ENCODE measurements around the gene TRAF4. TPM values are rescaled to one million over a fixed set of nuclear protein-coding genes. Genes with fewer than 3 reads are reported as not detected.

TRAF4 gene
- total and polyA plus RNA-seq, 7 donors = 1.4 to 6.7 (median 2.2) TPM

- peaks cover 0 to 10% of the 10 kb centered on the region in 2 donors for H3K36me3 ChIP-seq (ENCODE audit: insufficient read depth in 1 of 2, low read depth in 1 of 2)
- H3K4me1 ChIP-seq = peaks cover 8% of the 10 kb centered on the region
- TF ChIP-seq, protein P1, sequence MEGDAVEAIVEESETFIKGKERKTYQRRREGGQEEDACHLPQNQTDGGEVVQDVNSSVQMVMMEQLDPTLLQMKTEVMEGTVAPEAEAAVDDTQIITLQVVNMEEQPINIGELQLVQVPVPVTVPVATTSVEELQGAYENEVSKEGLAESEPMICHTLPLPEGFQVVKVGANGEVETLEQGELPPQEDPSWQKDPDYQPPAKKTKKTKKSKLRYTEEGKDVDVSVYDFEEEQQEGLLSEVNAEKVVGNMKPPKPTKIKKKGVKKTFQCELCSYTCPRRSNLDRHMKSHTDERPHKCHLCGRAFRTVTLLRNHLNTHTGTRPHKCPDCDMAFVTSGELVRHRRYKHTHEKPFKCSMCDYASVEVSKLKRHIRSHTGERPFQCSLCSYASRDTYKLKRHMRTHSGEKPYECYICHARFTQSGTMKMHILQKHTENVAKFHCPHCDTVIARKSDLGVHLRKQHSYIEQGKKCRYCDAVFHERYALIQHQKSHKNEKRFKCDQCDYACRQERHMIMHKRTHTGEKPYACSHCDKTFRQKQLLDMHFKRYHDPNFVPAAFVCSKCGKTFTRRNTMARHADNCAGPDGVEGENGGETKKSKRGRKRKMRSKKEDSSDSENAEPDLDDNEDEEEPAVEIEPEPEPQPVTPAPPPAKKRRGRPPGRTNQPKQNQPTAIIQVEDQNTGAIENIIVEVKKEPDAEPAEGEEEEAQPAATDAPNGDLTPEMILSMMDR (IDR thresholded peaks at IDR 0.05) = no peak
- 94 to 97% (median 95%) methylated on average over 3 of the region's 3 CpGs for WGBS, 3 donors
- DNase-seq (peak in 1 of 2 donors; percentile 50), ATAC-seq (no peak)
- intact Hi-C loops (cut with DNase I) = no loop called here
- no peaks in the 10 kb centered on the region for H3K9me3 ChIP-seq
- H3K27ac ChIP-seq = no peak overlapping the region
- no peak overlapping the region for H3K4me3 ChIP-seq
- peaks cover 0 to 16% (median 2%) of the 10 kb centered on the region in 3 donors for H3K27me3 ChIP-seq (ENCODE audit: insufficient read depth in 3 of 3, low read length in 2 of 3)
Observed at GRCh38 chr17:28714281-28714680, 29.5 kb upstream of the TRAF4 start.

- H3K27ac ChIP-seq = no peak overlapping the region
- whole genome bisulfite sequencing, 3 donors = 85 to 96% (median 91%) methylated on average over 2 of the region's 2 CpGs
- intact Hi-C loops (cut with DNase I) = no loop called here
- TF ChIP-seq, protein P1 (IDR thresholded peaks at IDR 0.05) = no peak
- peaks cover 8% of the 10 kb centered on the region for H3K4me1 ChIP-seq
- ATAC-seq (no peak), DNase-seq (no peak)
- no peaks in the 10 kb centered on the region for H3K9me3 ChIP-seq
- peaks cover 0 to 16% (median 2%) of the 10 kb centered on the region in 3 donors for H3K27me3 ChIP-seq (ENCODE audit: insufficient read depth in 3 of 3, low read length in 2 of 3)
- no peak overlapping the region for H3K4me3 ChIP-seq
- peaks cover 0 to 10% of the 10 kb centered on the region in 2 donors for H3K36me3 ChIP-seq (ENCODE audit: insufficient read depth in 1 of 2, low read depth in 1 of 2)
Observed at GRCh38 chr17:28715217-28715616, 28.6 kb upstream of the TRAF4 start.

- Histone ChIP-seq H3K36me3 (ENCODE audit: insufficient read depth in 1 of 2, low read depth in 1 of 2) (peaks cover 0 to 24% of the 10 kb centered on the region in 2 donors), H3K4me3 (peak overlapping the region; percentile 98), H3K4me1 (peaks cover 16% of the 10 kb centered on the region), H3K27me3 (ENCODE audit: insufficient read depth in 3 of 3, low read length in 2 of 3) (peaks cover 0 to 16% (median 0%) of the 10 kb centered on the region in 3 donors), H3K27ac (peak overlapping the region; percentile 92), H3K9me3 (no peaks in the 10 kb centered on the region)
- TF ChIP-seq, protein P1 (IDR thresholded peaks at IDR 0.05) = no peak
- WGBS, 3 donors = 9 to 14% (median 10%) methylated on average over 62 to 63 of the region's 63 CpGs
- DNase-seq (peak; percentile 46 to 64), ATAC-seq (no peak)
- intact Hi-C loops (cut with DNase I) = no loop called here
Observed at GRCh38 chr17:28716740-28717577, 26.9 kb upstream of the TRAF4 start.

DNA sequence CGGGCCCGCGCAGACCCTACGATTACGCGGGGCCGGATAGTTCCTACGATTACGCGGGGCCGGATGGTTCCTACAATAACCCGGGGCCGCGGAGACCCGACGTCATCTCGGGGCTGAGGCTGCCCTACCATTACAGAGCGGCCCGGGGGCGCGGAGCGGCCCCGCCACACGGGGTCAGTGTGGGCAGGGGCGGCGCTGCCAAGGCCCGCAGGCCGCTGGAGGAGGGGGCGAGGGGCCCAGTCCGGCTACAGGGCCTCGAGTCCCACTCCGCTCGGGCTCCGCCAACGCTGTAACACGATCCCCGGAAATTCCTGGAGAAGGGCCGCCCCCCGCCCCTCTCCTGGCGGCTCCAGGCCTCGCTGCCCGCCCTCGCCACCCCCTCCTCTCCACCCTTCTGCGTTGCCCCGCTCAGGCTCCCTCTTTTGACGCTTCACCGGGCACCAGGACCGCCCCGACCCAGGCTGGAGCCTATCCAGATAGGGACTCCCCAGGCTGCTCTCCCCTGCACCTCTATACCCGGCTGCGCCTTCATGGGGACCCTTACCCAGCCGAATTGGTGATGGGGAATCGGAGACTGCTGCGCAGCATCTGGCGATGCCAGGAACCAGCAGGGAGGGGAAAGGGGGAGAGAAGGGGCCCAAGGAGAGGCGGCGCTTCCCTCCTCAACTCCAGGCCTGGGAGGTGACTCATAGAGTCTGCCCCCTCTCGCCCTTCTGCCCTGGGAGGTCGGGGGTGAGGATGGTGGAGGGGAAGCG is 26.1 kb upstream of the TRAF4 start, which contains the start of gene RAB34:
Gene RAB34, minus strand, starts transcription at position 291 of the 755 bp plus-strand sequence. CDS start 602 bp downstream, outside the sequence.
- ATAC-seq (peak; percentile 4 to 15 (median 12)), DNase-seq (peak; percentile 80)
- intact Hi-C loops (cut with DNase I) = no loop called here
- peak within 1 kb of the TSS; percentile 98 for H3K4me3 ChIP-seq
- H3K27ac ChIP-seq = peak within 1 kb of the TSS; percentile 92
- H3K9me3 ChIP-seq = no peaks in the 10 kb centered on the region
- H3K36me3 ChIP-seq (ENCODE audit: insufficient read depth in 1 of 2, low read depth in 1 of 2) = peaks cover 0 to 32% of the 10 kb centered on the region in 2 donors
- H3K27me3 ChIP-seq (ENCODE audit: insufficient read depth in 3 of 3, low read length in 2 of 3) = peaks cover 0 to 16% (median 0%) of the 10 kb centered on the region in 3 donors
- 8 to 14% (median 12%) methylated on average over 44 to 60 of the region's 60 CpGs for WGBS, 3 donors
- TF ChIP-seq, protein P1 (IDR thresholded peaks at IDR 0.05) = peak; percentile 21
- H3K4me1 ChIP-seq = peaks cover 24% of the 10 kb centered on the region
